SU-DHL-6 (cell line): ENCODE data around the gene IFI27L1.

Experiments
- CTCF ChIP-seq: fragments of 200-600 bp; sonication (generic); IDR thresholded peaks from one replicate; pipeline ENCODE4 v1.5.1; 2017; ENCODE audit warnings: antibody characterized with exemption, mild to moderate bottlenecking, low read length, moderate library complexity; ENCODE audit not compliant: insufficient read depth, poor library complexity, severe bottlenecking
- EZH2phosphoT487 ChIP-seq: fragments of 200-600 bp; sonication (generic), shearing (Covaris generic); conservative IDR thresholded peaks from 2 replicates; pipeline ENCODE4 v1.6.1; 2018; ENCODE audit warnings: mild to moderate bottlenecking, antibody characterized with exemption, low read length, moderate library complexity, mixed read lengths

- TF ChIP-seq CTCF, result no peak
- no peak for TF ChIP-seq EZH2phosphoT487
These were observed 32.9 kb downstream of the IFI27L1 start for GRCh38 chr14:94113908-94114588.
